NOMO-1 treated with DMSO at 0.1 percent for 48 hours (cell line): Measurements from ENCODE around the gene TBC1D10A.
A peak's percentile ranks its signal among the peaks of the same experiment; 100 is the strongest.

Source experiments
- DNase-seq: peaks from one replicate; lab custom pipeline; 2025; ENCODE audit not compliant: unreplicated experiment; lab: John Stamatoyannopoulos, UW

The TBC1D10A gene

GRCh38 chr22:30301995-30302809 lies 24.5 kb downstream of the TBC1D10A start:
- DNase-seq: peak; percentile 89

- no peak for DNase-seq
Measured at GRCh38 chr22:30299322-30299721, 27.4 kb downstream of the TBC1D10A start.

- no peak for DNase-seq
Measured at GRCh38 chr22:30297991-30298701, 28.6 kb downstream of the TBC1D10A start.

- no peak for DNase-seq
Measured at GRCh38 chr22:30297276-30297990, 29.3 kb downstream of the TBC1D10A start.

- DNase-seq: no peak
Measured at GRCh38 chr22:30296833-30297232, 29.9 kb downstream of the TBC1D10A start.

GRCh38 chr22:30296324-30296723 lies 30.4 kb downstream of the TBC1D10A start:
- DNase-seq: no peak

- no peak for DNase-seq
Measured at GRCh38 chr22:30295576-30295975, 31.2 kb downstream of the TBC1D10A start.

GRCh38 chr22:30294830-30295229 lies 31.9 kb downstream of the TBC1D10A start:
- DNase-seq: no peak

GRCh38 chr22:30294066-30294465 lies 32.7 kb downstream of the TBC1D10A start:
- DNase-seq: no peak

GRCh38 chr22:30293026-30293425 lies 33.7 kb downstream of the TBC1D10A start:
- no peak for DNase-seq

- DNase-seq: no peak
Measured at GRCh38 chr22:30292069-30292970, 34.4 kb downstream of the TBC1D10A start.

- DNase-seq: no peak
Measured at GRCh38 chr22:30291058-30291892, 35.5 kb downstream of the TBC1D10A start.

- DNase-seq: no peak
Measured at GRCh38 chr22:30290342-30291057, 36.2 kb downstream of the TBC1D10A start.

- DNase-seq: no peak
Measured at GRCh38 chr22:30289980-30290313, 36.8 kb downstream of the TBC1D10A start.

- peak; percentile 97 for DNase-seq
Measured at GRCh38 chr22:30289141-30289979, 37.4 kb downstream of the TBC1D10A start, which contains the start of gene CASTOR1. Gene CASTOR1 (minus strand): TSS chr22:30289505. CDS start chr22:30289497, 8 bp downstream.

- no peak for DNase-seq
Measured at GRCh38 chr22:30288419-30289140, 38.2 kb downstream of the TBC1D10A start.

- peak; percentile 78 for DNase-seq
Measured at GRCh38 chr22:30287648-30288418, 38.9 kb downstream of the TBC1D10A start.
